GM18508 (cell line): ENCODE measurements around the gene LCN10.
"Not testable (repeated sequence)": the region's sequence is repeated elsewhere in the genome, so short reads cannot be mapped to it uniquely, and the experiment has no call there.

ENCODE experiments used
- ATAC-seq: cut with Tn5 transposase; IDR thresholded peaks from one replicate; pipeline ENCODE4 v1.9.1; 2021; ENCODE audit warnings: moderate number of reproducible peaks; ENCODE audit not compliant: insufficient read depth, unreplicated experiment

Gene LCN10

DNA sequence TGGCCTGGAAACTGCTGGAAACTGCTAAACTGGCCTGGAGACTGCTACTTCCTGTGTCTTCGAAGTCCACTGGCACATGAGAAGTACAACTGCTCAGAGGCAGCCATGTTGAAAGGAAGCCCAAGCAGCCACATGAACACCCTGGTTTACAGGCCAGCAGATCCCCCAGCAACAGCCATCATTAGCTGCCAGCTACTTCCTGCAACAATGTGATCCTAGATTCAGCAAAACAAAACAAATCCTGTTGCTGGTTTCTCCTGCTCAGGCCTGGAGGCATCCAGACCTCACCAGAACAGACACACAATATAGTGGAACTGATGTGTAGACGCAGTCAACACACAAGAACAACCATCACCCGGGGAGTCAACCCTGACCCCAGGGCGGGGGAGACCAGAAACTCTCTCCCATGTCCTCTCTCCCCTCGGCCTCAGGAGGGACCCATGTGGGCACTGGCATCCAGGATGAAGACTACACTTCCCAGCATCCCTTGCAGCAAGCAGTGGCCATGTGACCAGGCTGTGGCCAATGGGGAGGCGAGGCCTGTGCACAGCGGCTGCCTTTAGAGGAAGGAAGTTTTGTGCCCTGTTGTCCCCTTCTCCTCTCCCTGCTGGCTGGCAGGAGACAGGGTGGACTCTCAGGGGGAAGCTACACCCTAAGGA, 30.8 kb upstream of the LCN10 start:
- no peak for ATAC-seq

- no peak for ATAC-seq
Measured at GRCh38 chr9:136771907-136772415, 29.2 kb upstream of the LCN10 start.

DNA sequence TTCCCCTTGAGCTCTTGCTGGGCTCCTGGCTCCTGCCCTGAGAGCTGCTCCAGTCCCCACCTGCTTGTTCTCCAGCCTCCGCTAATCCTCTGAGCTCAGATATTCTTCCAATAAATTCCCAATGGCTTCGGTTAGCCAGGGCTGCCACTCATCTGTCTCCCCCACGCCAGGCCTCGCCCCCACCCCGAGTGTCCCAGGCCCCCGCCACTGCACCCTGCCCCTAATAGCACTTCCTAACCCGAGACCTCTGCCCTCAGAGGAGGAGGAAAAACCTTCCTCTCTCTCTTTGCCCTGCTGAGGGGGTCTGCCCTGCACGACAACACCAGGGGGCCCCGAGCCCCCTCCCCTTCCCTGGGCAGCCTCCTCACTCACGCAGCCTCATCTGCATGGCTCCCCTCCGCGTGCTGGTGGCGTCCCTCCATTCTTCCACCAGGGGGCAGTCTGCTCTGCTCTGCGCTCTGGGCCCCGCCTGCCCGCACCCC, 27.0 kb upstream of the LCN10 start:
- ATAC-seq = no peak

DNA sequence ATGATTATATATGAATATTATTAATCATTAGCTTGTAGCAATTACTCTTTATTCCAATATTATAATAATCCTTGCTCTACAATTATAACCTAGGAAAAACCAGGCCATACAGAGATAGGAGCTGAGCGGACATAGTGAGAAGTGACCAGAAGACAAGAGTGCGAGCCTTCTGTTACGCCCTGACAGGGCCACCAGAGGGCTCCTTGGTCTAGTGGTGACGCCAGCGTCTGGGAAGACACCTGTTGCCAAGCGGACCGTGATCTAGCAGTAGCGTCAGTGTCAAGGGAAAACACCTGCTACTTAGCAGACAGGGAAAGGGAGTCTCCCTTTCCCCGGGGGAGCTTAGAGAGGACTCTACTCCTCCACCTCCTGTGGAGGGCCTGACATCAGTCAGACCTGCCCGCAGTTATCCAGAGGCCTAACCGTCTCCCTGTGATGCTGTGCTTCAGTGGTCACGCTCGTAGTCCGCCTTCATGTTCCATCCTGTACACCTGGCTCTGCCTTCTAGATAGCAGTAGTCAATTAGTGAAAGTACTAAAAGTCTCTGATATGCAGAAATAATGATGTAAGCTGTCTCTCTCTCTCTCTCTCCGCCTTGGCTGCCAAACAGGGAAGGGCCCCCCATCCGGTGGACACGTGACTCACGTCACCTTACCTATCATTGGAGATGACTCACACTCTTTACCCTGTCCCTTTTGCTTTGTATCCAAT, 23.8 kb upstream of the LCN10 start:
- ATAC-seq = not testable (repeated sequence)

DNA sequence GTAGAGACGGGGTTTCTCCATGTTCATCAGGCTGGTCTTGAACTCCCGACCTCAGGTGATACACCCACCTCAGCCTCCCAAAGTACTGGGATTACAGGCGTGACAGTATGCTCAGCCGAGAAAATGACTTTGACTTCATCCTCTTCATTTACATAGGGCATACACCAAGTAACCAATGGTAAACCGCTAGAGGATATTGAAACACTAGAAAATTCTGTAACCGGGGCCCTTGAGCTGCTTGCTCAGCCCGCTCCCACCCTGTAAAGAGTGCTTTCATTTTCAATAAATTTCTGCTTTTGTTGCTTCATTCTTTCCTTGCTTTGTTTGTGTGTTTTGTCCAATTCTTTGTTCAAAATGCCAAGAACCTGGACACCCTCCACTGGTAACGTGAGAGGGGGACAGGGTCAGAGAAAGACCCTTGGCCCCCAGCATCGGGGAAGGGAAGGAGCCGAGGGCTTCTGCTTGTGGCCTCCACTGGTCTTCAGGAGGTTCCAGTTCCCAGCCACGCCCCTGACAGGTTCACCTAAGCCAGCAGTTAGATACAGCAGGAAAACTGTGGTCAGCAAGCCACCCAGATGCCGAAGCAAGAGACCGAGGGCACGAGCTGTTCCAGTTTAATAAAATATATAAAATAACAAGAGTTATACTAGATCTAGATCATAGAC, 23.1 kb upstream of the LCN10 start:
- ATAC-seq = not testable (repeated sequence)

DNA sequence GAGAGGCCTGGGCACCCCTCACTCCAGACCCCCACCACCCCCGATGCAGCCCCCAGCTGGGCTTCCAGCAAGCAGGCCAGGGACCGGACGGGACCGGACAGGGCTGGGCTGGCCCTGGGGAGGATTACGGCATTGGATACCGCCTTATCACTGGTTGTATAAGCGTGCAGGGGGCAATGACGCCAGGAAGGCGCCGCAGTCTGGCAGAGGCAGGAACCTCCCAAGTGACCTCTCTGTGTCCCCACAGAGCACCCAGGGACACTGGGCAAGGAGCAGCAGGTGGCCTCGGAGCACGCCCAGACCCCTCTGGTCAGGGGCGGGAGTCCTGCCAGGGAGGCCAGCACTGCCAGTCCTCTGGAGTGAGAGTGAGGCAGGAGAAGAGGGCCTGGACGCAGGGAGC, 22.3 kb upstream of the LCN10 start:
- ATAC-seq = no peak

DNA sequence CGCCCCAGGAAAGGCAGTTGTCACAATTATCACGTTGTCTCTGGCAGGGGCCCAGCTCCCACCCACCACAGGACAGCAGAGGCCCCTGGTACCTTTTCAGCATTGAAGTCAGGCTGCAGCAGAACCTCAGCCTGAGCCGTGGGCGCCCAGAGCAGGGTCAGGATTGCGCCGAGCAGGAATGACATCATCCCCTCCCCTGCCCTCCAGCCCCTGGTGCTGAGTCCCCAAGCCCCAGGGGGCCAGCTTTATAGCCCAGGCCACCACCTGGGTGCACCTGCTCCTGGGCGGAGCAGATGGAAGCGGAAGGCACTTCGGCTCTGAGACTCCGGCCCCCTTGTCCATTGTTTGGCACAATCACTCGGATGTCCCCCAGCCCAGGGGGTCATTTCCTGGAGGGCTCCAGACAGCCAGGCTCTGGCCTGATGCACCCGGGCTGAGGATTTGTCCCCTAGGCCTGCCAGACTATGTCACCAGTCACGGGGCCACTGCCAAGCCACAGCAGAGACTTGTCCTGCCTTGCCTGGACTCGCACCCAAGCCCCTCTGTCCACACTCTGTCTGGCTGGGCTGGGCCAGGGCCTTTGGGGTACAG, 21.7 kb upstream of the LCN10 start, which contains the start of gene LCN15:
LCN15 (minus strand) TSS at position 218 of the 591 bp plus-strand sequence; CDS start at position 188, 30 bp downstream.
- ATAC-seq = no peak

DNA sequence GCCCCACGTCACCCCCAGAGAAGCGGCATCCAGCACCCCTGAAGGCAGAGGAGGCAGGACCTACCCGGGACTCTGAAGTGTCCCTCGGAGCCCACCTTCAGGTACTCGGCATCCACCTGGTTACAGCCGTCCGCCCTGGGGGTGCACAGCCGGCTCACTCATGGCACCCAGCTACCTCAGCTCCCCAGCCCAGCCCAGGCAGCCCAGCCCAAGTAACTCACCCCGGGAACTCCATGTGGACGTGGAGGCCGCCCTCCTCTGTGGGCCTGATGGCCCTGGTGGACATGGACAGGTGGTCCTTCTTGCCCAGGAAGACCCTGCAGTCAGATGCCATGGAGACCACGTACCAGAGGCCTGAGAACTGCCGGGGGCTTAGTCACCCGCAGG, 20.9 kb upstream of the LCN10 start:
- no peak for ATAC-seq

GRCh38 chr9:136762915-136763648, 20.3 kb upstream of the LCN10 start:
- ATAC-seq = no peak

- ATAC-seq = no peak
Measured at GRCh38 chr9:136762221-136762691, 19.5 kb upstream of the LCN10 start.

DNA sequence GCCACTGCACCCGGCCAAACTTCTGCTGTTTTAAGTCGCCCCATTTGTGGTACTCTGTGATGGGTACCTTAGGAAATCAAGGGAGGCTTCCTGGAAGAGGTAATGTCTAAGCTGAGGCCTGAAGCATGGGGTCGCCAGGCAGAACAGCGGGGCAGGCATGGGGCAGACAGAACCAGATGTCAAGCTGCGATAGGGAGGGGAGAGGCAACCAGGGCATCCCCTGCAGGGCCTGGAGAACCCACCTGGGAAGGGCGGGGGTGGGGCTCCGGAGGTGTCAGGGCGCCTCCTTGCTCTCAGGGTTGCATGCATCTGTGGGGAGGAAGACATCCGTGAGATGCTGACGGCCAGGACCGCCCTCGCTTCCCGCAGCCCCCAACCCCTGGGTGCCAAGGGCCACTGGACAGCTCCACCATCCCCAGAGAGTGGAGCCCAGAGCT, 18.8 kb upstream of the LCN10 start:
- ATAC-seq = no peak

GRCh38 chr9:136760834-136761544, 18.2 kb upstream of the LCN10 start:
- not testable (repeated sequence) for ATAC-seq

DNA sequence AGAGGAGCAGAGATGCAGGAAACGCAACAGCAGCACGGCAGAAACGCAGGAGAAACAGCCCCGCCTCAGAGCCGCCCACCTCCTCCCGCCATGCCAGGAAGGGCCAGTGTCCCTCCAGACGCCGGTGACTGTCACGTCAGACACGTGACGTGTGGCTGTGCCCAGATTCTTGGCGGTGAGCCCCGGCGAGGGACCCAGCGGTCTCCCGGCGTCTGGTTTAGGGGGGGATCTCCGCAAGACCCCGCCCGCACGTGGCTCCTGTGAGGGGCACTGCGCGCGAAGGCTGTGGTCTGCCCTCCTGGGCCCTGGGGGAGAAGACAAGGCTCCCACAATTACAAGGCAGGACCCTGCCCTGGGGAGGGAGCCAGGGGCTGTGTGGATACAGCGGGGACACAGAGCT, 17.7 kb upstream of the LCN10 start:
- no peak for ATAC-seq

- no peak for ATAC-seq
Measured at GRCh38 chr9:136759436-136760325, 16.9 kb upstream of the LCN10 start.

DNA sequence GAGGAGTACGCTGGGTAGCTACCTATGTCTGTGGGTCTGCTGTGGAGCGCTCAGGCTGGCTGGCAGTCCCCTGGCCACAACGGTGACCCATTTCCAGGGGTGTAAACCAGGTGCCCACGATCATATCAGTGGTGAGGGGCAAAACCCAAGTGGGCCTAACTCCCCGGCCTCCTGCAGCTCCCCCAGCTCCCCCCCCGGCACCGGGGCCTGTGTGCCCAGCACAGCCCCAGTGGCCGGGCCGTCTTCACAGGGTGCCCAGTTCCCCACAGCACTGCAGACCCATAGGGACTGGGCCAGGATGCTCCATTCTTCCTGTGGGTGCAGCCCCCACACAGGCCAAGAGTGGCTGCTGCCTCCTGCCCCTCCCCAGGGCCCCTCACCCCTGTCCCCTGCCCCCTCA, 16.3 kb upstream of the LCN10 start:
- no peak for ATAC-seq

DNA sequence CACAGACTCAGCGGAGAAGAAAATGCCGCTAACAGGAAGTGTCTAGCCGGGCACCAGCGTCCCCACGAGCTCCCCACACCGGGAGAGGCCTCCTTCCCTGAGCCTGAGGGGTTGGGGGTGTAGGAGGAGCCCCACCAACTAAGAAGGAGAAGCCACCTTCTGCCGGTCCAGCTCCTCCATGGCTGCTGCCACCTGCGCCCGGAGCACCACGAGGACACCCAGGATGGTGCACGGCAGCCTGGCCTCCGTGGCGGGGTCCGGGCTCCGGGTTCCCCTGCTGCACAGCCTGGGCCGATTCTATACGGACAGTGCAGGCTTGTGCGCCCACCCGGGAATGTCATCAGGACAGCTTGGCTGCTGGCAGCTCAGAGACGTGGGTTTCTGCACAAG, 15.0 kb upstream of the LCN10 start:
- no peak for ATAC-seq

DNA sequence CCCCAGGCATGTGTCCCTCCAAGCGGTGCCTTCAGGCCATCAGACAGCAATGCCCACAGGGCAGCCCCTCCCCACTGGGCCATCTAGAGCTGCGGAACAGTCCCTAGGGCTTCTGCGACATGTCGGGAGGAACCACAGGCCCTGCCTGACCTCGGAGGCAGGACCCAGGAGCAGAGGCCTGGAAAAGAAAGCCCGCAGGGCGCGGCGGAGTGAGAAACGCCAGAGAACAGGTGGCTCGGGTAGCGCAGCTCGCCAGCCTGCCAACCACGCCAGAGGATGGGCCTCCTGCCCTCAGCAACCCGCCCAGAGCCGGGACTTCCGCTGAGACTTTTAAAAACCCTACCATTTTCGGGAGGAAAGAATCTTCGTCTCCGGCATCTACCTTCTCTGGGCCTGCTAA, 14.6 kb upstream of the LCN10 start:
- ATAC-seq = no peak

GRCh38 chr9:136756836-136757235, 14.1 kb upstream of the LCN10 start:
- no peak for ATAC-seq

DNA sequence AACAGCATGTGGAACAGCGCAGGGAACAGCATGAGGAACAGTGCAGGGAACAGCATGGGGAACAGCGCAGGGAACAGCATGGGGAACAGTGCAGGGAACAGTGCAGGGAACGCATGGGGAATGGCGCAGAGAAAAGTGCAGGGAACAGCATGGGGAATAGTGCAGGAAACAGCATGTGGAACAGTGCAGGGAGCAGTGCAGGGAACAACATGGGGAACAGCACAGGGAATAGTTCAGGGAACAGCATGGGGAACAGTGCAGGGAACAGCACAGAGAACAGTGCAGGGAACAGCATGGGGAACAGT, 13.3 kb upstream of the LCN10 start:
- ATAC-seq = no peak
